Loucy (cell line): ENCODE data around the gene SLC26A1.

ENCODE experiments used
- H2AFZ ChIP-seq: fragments of 200-600 bp; sonication (generic); 2 replicates; pipeline ENCODE4 v1.6.0; 2016; ENCODE audit warnings: antibody characterized with exemption, mild to moderate bottlenecking, low read length, moderate library complexity
- H3F3A ChIP-seq: fragments of 200-600 bp; 2 replicates; pipeline ENCODE4 v1.6.0; 2016; ENCODE audit warnings: antibody characterized with exemption, low read depth, mild to moderate bottlenecking
- H3K27me3 ChIP-seq: fragments of 200-600 bp; sonication (generic); 2 replicates; pipeline ENCODE4 v1.6.1; 2014; ENCODE audit warnings: low read length, mild to moderate bottlenecking; ENCODE audit not compliant: insufficient read depth, poor library complexity, severe bottlenecking
- H3K36me3 ChIP-seq: fragments of 200-600 bp; sonication (generic); 2 replicates; pipeline ENCODE4 v1.6.1; 2016; ENCODE audit warnings: low read length; ENCODE audit not compliant: insufficient read depth
- H3K4me1 ChIP-seq: fragments of 200-600 bp; sonication (generic); 2 replicates; pipeline ENCODE4 v1.5.1; 2014; ENCODE audit warnings: low read length, mild to moderate bottlenecking; ENCODE audit not compliant: insufficient read depth, poor library complexity, severe bottlenecking
- H3K4me2 ChIP-seq: fragments of 200-600 bp; sonication (generic); 2 replicates; pipeline ENCODE4 v1.6.0; 2014; ENCODE audit warnings: antibody characterized with exemption, low read length, low read depth, mild to moderate bottlenecking; ENCODE audit not compliant: poor library complexity, severe bottlenecking
- H3K4me3 ChIP-seq: fragments of 200-600 bp; sonication (generic); 2 replicates; pipeline ENCODE4 v1.5.1; 2014; ENCODE audit warnings: low read length, mild to moderate bottlenecking, mixed read lengths; ENCODE audit not compliant: poor library complexity, severe bottlenecking
- H3K79me2 ChIP-seq: fragments of 200-600 bp; sonication (generic); 2 replicates; pipeline ENCODE4 v1.6.1; 2014; ENCODE audit warnings: low read length; ENCODE audit not compliant: insufficient read depth
- H3K9ac ChIP-seq: fragments of 200-600 bp; sonication (generic); 2 replicates; pipeline ENCODE4 v1.6.0; 2014; ENCODE audit warnings: mild to moderate bottlenecking, low read depth, low read length, moderate library complexity; ENCODE audit not compliant: poor library complexity, severe bottlenecking
- H3K9me2 ChIP-seq: fragments of 200-600 bp; sonication (generic); replicated peaks from 2 replicates; pipeline ENCODE4 v1.6.1; 2016; ENCODE audit warnings: low read depth, low read length, mixed read lengths
- H3K9me3 ChIP-seq: fragments of 200-600 bp; sonication (generic); 2 replicates; pipeline ENCODE4 v1.6.1; 2014; ENCODE audit warnings: mild to moderate bottlenecking, antibody characterized with exemption, low read length, low read depth; ENCODE audit not compliant: insufficient read depth
- H4K20me1 ChIP-seq: fragments of 200-600 bp; sonication (generic); 2 replicates; pipeline ENCODE4 v1.6.0; 2014; ENCODE audit warnings: antibody characterized with exemption, low read length, mild to moderate bottlenecking; ENCODE audit not compliant: insufficient read depth, poor library complexity, severe bottlenecking
- EZH2phosphoT487 ChIP-seq: fragments of 200-600 bp; IDR thresholded peaks from 2 replicates; pipeline ENCODE4 v1.6.1; 2018; ENCODE audit warnings: antibody characterized with exemption, mild to moderate bottlenecking, moderate library complexity, borderline replicate concordance
- TF ChIP-seq, protein P1 (sequence below): fragments of 200-600 bp; sonication (generic); conservative IDR thresholded peaks from 2 replicates; pipeline ENCODE4 v1.5.1; 2014; ENCODE audit warnings: mild to moderate bottlenecking, antibody characterized with exemption, low read length

SLC26A1 gene

GRCh38 chr4:967113-968104, 25.8 kb downstream of the SLC26A1 start:
- no peaks in the 10 kb centered on the region for H3K9me3 ChIP-seq
- peaks cover 20% of the 10 kb centered on the region for H3K4me1 ChIP-seq
- H3K9me2 ChIP-seq = no peaks in the 10 kb centered on the region
- no peaks in the 10 kb centered on the region for H4K20me1 ChIP-seq
- no peak overlapping the region for H3K9ac ChIP-seq
- no peaks in the 10 kb centered on the region for H3K36me3 ChIP-seq
- H3K79me2 ChIP-seq = 0 out of 2 replicates have a peak, but pooled peaks cover 5% of the 10 kb centered on the region
- TF ChIP-seq EZH2phosphoT487 = no peak
- TF ChIP-seq, protein P1, sequence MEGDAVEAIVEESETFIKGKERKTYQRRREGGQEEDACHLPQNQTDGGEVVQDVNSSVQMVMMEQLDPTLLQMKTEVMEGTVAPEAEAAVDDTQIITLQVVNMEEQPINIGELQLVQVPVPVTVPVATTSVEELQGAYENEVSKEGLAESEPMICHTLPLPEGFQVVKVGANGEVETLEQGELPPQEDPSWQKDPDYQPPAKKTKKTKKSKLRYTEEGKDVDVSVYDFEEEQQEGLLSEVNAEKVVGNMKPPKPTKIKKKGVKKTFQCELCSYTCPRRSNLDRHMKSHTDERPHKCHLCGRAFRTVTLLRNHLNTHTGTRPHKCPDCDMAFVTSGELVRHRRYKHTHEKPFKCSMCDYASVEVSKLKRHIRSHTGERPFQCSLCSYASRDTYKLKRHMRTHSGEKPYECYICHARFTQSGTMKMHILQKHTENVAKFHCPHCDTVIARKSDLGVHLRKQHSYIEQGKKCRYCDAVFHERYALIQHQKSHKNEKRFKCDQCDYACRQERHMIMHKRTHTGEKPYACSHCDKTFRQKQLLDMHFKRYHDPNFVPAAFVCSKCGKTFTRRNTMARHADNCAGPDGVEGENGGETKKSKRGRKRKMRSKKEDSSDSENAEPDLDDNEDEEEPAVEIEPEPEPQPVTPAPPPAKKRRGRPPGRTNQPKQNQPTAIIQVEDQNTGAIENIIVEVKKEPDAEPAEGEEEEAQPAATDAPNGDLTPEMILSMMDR = no peak
- no peak overlapping the region for H3K4me2 ChIP-seq
- H3K4me3 ChIP-seq = no peak overlapping the region
- H3K27me3 ChIP-seq = no peaks in the 10 kb centered on the region
- no peaks in the 10 kb centered on the region for H3F3A ChIP-seq
- no peak overlapping the region for H2AFZ ChIP-seq

- peaks cover 11% of the 10 kb centered on the region for H3K4me1 ChIP-seq
- H3K9me2 ChIP-seq = no peaks in the 10 kb centered on the region
- H3K4me2 ChIP-seq = no peak overlapping the region
- no peaks in the 10 kb centered on the region for H3K36me3 ChIP-seq
- H3K9ac ChIP-seq = no peak overlapping the region
- TF ChIP-seq EZH2phosphoT487 = no peak
- TF ChIP-seq, protein P1 = no peak
- no peak overlapping the region for H3K4me3 ChIP-seq
- no peaks in the 10 kb centered on the region for H3F3A ChIP-seq
- H3K79me2 ChIP-seq = no peaks in the 10 kb centered on the region
- H3K9me3 ChIP-seq = no peaks in the 10 kb centered on the region
- no peaks in the 10 kb centered on the region for H4K20me1 ChIP-seq
- H2AFZ ChIP-seq = no peak overlapping the region
- no peaks in the 10 kb centered on the region for H3K27me3 ChIP-seq
These were observed 26.7 kb downstream of the SLC26A1 start for GRCh38 chr4:966266-967112.

DNA sequence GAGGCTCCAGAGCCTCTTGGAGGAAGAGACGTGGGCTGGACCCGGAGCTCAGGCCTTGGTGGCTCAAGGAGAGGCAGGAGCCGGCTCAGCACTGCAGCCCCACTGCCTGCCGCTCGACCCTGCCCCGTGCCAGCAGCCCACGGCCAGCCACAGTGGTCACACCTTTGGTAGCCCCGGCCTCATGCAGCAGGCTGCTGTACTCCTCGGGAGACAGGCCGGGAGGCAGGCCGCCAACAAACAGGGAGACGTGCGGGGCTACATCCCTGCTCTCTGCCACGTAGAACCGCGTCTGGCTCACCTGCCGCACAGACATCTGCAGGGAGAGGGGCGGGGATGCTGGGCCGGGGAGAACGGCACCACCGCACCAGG, 27.5 kb downstream of the SLC26A1 start:
- Histone ChIP-seq H3K4me1 (peaks cover 3% of the 10 kb centered on the region), H3K9me2 (no peaks in the 10 kb centered on the region), H2AFZ (no peak overlapping the region), H3K36me3 (no peaks in the 10 kb centered on the region), H3K4me3 (no peak overlapping the region), H4K20me1 (no peaks in the 10 kb centered on the region), H3K4me2 (no peak overlapping the region), H3K9me3 (no peaks in the 10 kb centered on the region), H3F3A (no peaks in the 10 kb centered on the region), H3K79me2 (no peaks in the 10 kb centered on the region), H3K9ac (no peak overlapping the region), H3K27me3 (no peaks in the 10 kb centered on the region)
- TF ChIP-seq, protein P1 = no peak
- no peak for TF ChIP-seq EZH2phosphoT487
